Type B pancreatic cell (in vitro differentiated cells): ENCODE results near the gene RAMP1. TPM values are rescaled to one million over a fixed set of nuclear protein-coding genes. Genes with fewer than 3 reads are reported as not detected.

Source experiments
- DNase-seq: peaks from one replicate; pipeline ENCODE4 v3.0.0; 2021; ENCODE audit warnings: mixed read lengths; ENCODE audit not compliant: unreplicated experiment; ENCODE audit errors: extremely low spot score
- H3K27ac Mint-ChIP-seq: 2 replicates; pipeline ENCODE4 v1.8.0; 2021; ENCODE audit warnings: mild to moderate bottlenecking, mixed read lengths
- H3K27me3 Mint-ChIP-seq: 2 replicates; pipeline ENCODE4 v1.8.0; 2021; ENCODE audit warnings: mixed read lengths
- H3K36me3 Mint-ChIP-seq: 2 replicates; pipeline ENCODE4 v1.8.0; 2021; ENCODE audit warnings: mixed read lengths
- H3K4me1 Mint-ChIP-seq: one replicate; pipeline ENCODE4 v1.8.0; 2021; ENCODE audit warnings: mixed read lengths; ENCODE audit not compliant: unreplicated experiment
- H3K4me3 Mint-ChIP-seq: 2 replicates; pipeline ENCODE4 v1.8.0; 2021; ENCODE audit warnings: mild to moderate bottlenecking, mixed read lengths
- H3K9me3 Mint-ChIP-seq: 2 replicates; pipeline ENCODE4 v1.8.0; 2021; ENCODE audit warnings: mixed read lengths
- total RNA-seq: library from RNA; stranded (reverse); gene quantifications from 2 replicates; pipeline ENCODE4 v1.2.1, GENCODE V29; 2021; ENCODE audit warnings: low replicate concordance
- TF ChIP-seq, protein P1 (sequence below): fragments of 200-600 bp; sonication (generic); conservative IDR thresholded peaks from 2 replicates; pipeline ENCODE4 v1.5.0; 2021; ENCODE audit warnings: antibody characterized with exemption, mild to moderate bottlenecking

The RAMP1 gene
- total RNA-seq, 1 donor from 2014 or later = 11.3 TPM

DNA sequence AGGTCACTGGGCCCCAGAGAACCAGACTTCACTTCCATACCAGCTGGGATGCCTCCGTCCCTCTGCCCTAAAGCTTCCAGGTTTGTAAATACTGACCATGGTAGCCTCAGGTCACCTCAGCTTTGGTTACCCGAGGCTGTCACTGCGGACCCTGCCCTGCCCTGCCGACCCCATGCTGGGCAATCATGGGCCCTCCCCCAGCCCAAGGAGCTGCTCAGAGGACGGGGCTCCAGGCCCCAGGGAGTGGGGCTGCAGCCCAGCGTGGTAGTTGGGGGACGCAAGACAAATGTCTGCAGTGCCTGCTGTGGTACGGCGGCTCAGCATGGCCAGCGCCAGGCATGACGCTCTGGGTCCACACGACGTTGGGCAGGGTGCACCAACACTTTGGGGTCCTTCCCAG, 25.3 kb downstream of the RAMP1 start:
- peaks cover 4% of the 10 kb centered on the region for H3K27me3 Mint-ChIP-seq
- H3K27ac Mint-ChIP-seq = no peak overlapping the region
- H3K36me3 Mint-ChIP-seq = no peaks in the 10 kb centered on the region
- DNase-seq = no peak
- peaks cover 6% of the 10 kb centered on the region for H3K4me1 Mint-ChIP-seq
- no peak overlapping the region for H3K4me3 Mint-ChIP-seq
- no peaks in the 10 kb centered on the region for H3K9me3 Mint-ChIP-seq
- TF ChIP-seq, protein P1, sequence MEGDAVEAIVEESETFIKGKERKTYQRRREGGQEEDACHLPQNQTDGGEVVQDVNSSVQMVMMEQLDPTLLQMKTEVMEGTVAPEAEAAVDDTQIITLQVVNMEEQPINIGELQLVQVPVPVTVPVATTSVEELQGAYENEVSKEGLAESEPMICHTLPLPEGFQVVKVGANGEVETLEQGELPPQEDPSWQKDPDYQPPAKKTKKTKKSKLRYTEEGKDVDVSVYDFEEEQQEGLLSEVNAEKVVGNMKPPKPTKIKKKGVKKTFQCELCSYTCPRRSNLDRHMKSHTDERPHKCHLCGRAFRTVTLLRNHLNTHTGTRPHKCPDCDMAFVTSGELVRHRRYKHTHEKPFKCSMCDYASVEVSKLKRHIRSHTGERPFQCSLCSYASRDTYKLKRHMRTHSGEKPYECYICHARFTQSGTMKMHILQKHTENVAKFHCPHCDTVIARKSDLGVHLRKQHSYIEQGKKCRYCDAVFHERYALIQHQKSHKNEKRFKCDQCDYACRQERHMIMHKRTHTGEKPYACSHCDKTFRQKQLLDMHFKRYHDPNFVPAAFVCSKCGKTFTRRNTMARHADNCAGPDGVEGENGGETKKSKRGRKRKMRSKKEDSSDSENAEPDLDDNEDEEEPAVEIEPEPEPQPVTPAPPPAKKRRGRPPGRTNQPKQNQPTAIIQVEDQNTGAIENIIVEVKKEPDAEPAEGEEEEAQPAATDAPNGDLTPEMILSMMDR = no peak

DNA sequence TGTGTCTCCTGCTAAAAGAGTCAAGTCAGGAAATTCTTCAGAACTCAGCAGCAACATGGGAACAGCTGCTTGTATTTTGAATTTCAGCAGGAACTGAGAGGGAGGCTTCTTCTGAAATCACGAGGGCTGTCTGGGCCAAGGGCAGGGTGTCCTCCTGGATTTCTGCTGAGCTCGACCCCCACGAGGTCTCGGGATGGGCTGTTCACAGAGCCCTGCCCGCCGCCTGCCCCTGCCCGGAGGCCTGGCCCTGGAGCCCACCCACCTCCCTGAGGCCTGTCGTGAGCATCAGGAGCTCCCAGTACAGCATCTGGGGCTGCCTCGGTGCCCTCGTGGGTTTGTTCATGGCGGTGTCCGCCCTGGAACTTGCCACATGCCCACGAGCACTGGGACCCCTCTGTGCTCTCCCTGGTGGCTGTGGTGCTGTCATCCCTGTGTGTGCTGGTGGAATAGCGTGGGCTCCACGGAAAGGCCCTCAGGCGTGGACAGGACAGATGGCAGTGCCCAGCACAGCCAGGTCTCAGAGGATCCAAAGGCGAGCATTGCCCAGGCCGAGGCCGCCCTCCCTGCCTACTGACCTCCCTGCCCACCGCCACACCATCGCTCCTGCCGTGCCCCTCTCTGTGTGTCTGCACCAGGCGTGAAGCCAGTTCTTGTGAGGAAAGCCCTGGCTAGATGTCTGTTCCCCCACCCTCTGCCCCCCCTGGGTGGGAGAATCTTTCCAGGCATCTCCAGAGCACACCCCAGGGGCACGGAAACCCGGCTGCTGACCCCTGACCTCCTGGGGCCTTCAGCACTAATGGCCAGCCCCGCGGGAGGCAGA, 25.9 kb downstream of the RAMP1 start:
- peaks cover 6% of the 10 kb centered on the region for H3K4me1 Mint-ChIP-seq
- H3K4me3 Mint-ChIP-seq = no peak overlapping the region
- H3K27me3 Mint-ChIP-seq = peaks cover 4% of the 10 kb centered on the region
- H3K27ac Mint-ChIP-seq = no peak overlapping the region
- no peaks in the 10 kb centered on the region for H3K9me3 Mint-ChIP-seq
- DNase-seq = no peak
- TF ChIP-seq, protein P1 = no peak
- H3K36me3 Mint-ChIP-seq = no peaks in the 10 kb centered on the region

DNA sequence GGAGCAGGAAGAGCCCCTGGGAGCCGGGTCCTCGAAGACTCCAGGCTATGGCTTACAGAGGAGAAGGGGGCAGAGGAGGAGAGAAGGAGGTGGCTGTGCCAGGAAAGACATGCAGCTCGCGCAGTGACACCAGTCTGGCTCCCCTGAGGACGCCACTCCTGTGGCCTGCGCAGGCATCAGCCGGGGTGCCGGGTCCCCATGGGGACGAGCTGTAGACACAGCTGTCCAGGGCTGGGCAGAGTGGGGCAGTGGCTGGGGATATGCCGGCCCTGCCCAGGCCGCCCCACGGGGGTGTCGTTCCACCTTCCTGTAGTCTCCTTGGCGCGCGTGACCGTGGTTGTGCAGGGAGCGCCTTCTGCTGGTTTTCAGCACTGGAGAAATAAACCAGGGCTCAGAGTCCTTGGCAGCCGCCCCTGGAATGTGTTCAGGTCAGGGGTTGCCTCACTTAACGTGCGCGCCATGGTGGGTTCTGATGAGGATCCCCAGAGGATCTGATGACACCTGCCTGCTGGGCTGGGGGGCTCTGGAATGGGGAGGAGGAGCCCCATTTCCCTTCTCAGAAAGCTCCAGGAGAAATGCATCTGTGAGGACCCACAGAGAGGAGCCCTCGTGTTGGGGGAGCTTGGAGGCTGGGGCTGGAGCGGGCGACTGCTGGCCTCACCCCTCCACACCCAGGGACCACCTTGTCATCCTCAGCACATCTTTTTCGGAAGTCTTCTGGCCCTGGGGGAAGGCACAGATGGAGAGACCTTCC, 26.7 kb downstream of the RAMP1 start:
- no peak for DNase-seq
- peaks cover 4% of the 10 kb centered on the region for H3K27me3 Mint-ChIP-seq
- peaks cover 6% of the 10 kb centered on the region for H3K4me1 Mint-ChIP-seq
- H3K9me3 Mint-ChIP-seq = no peaks in the 10 kb centered on the region
- H3K27ac Mint-ChIP-seq = no peak overlapping the region
- H3K4me3 Mint-ChIP-seq = no peak overlapping the region
- no peaks in the 10 kb centered on the region for H3K36me3 Mint-ChIP-seq
- TF ChIP-seq, protein P1 = no peak

DNA sequence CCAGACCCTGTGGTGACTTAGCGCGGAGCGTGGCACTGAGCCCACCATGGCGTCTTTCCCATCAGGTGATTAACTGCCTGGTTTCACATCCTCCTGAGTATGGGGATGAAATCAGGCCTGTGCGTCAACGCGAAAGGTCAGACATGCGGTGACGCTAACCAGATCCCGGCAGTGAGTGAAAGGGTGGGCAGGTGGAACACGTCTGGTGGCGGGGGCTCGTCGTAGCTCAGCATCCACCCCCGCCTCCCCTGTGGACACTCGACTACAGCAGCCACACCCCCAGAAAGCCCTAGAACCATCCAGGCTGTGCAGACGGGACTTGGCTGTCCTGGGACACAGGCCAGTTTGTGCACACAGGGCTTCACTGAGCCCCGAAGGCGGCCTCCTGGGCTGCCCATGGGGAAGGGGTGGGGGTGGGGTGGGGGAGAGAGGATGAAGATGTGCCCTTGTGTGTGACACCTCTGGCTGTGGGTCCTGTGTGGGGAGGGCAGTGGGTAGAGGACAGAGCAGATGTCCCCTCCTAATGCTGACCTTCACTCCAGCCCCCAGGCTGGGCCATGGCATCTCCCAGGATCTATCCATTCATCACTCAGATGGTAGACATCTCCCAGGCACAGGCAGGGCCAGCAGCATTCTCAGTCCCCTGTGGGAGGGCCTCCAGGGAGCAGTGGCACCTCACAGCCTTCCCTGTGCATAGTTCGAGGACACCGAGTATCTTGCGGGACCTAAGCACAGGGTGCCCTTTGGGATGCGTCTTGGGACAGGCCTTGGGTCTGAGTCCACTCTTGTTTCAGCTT, 27.5 kb downstream of the RAMP1 start:
- Mint-ChIP-seq H3K36me3 (no peaks in the 10 kb centered on the region), H3K27me3 (peaks cover 4% of the 10 kb centered on the region), H3K27ac (no peak overlapping the region), H3K9me3 (no peaks in the 10 kb centered on the region), H3K4me3 (no peak overlapping the region), H3K4me1 (peaks cover 6% of the 10 kb centered on the region)
- no peak for DNase-seq
- TF ChIP-seq, protein P1 = no peak

DNA sequence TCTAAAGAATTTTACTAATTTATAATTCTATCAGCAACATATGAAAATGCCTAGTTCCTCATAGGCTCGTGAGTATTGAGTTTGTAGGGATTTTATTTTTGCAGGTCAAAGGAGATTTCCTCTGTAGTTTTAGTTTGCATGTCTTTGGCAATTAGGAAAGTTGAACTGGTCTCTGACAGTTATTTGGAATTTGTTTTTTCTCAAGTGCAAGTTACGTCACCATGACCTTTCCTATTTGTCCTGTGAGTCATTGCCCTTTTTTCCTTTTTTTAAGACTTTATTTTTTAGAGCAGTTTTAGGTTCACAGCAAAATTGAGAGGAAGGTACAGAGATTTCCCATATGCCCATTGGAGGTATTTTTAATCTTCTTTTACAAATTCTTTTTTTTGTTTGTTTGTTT, 29.0 kb downstream of the RAMP1 start:
- DNase-seq = no peak
- peaks cover 6% of the 10 kb centered on the region for H3K4me1 Mint-ChIP-seq
- no peak overlapping the region for H3K27ac Mint-ChIP-seq
- H3K4me3 Mint-ChIP-seq = no peak overlapping the region
- H3K9me3 Mint-ChIP-seq = no peaks in the 10 kb centered on the region
- no peaks in the 10 kb centered on the region for H3K36me3 Mint-ChIP-seq
- TF ChIP-seq, protein P1 = no peak
- H3K27me3 Mint-ChIP-seq = peaks cover 4% of the 10 kb centered on the region
